CD8-positive, alpha-beta memory T cell (primary cell): Measurements from ENCODE around the gene DLX2. TPM values are rescaled to one million over a fixed set of nuclear protein-coding genes. Genes with fewer than 3 reads are reported as not detected.

Experiments
- CTCF ChIA-PET: fragments of 350-600 bp; sonication (Branson Sonifier 250); formaldehyde crosslinking; loops from one replicate; lab custom pipeline; 2021; ENCODE audit warnings: antibody characterized with exemption; lab: Charles Lee
- POLR2A ChIA-PET: fragments of 350-600 bp; sonication (Branson Sonifier 250); formaldehyde crosslinking; loops from one replicate; lab custom pipeline; 2021; ENCODE audit warnings: antibody characterized with exemption; lab: Charles Lee
- DNase-seq, 5 donors: peaks; one replicate each; pipeline versions ENCODE4 v3.0.0 to v3.0.0-alpha.2; 2020 to 2022; ENCODE audit warnings: mixed read lengths in 1 of 5
- H3K27ac ChIP-seq: one replicate; pipeline ENCODE4 v1.7.0; 2013; ENCODE audit warnings: low read depth, mild to moderate bottlenecking, low read length, moderate library complexity
- H3K27me3 ChIP-seq: 2 replicates; pipeline ENCODE4 v1.7.0; 2013; ENCODE audit warnings: low read length, mild to moderate bottlenecking; ENCODE audit not compliant: insufficient read depth, poor library complexity, severe bottlenecking
- H3K36me3 ChIP-seq: 2 replicates; pipeline ENCODE4 v1.7.0; 2013; ENCODE audit warnings: mild to moderate bottlenecking, low read length, moderate library complexity; ENCODE audit not compliant: insufficient read depth
- H3K4me1 ChIP-seq: 2 replicates; pipeline ENCODE4 v1.7.0; 2013; ENCODE audit warnings: mild to moderate bottlenecking, low read length, moderate library complexity; ENCODE audit not compliant: insufficient read depth
- H3K4me3 ChIP-seq: 2 replicates; pipeline ENCODE4 v1.7.0; 2013; ENCODE audit warnings: mild to moderate bottlenecking, low read length
- H3K9me3 ChIP-seq: 2 replicates; pipeline ENCODE4 v1.7.0; 2013; ENCODE audit warnings: mild to moderate bottlenecking, low read length
- H3K27ac Mint-ChIP-seq, 8 donors: one replicate each; pipeline ENCODE4 v1.8.0; 2020 to 2021; ENCODE audit warnings: mixed read lengths in 8 of 8, mild to moderate bottlenecking in 6 of 8, inconsistent platforms in 3 of 8, moderate library complexity in 3 of 8
- H3K27me3 Mint-ChIP-seq, 2 donors: one replicate each; pipeline ENCODE4 v1.8.0; 2020 to 2021; ENCODE audit warnings: mixed read lengths in 2 of 2, mild to moderate bottlenecking in 1 of 2, moderate library complexity in 1 of 2
- H3K36me3 Mint-ChIP-seq, 3 donors: one replicate each; pipeline ENCODE4 v1.8.0; 2020 to 2021; ENCODE audit warnings: mixed read lengths in 3 of 3, inconsistent platforms in 1 of 3, mild to moderate bottlenecking in 1 of 3
- H3K4me1 Mint-ChIP-seq, 3 donors: one replicate each; pipeline ENCODE4 v1.8.0; 2020 to 2021; ENCODE audit warnings: mixed read lengths in 3 of 3, inconsistent platforms in 1 of 3, mild to moderate bottlenecking in 1 of 3
- H3K4me3 Mint-ChIP-seq, 7 donors: one replicate each; pipeline ENCODE4 v1.8.0; 2020 to 2021; ENCODE audit warnings: mixed read lengths in 7 of 7, mild to moderate bottlenecking in 6 of 7, moderate library complexity in 4 of 7, inconsistent platforms in 2 of 7
- H3K9me3 Mint-ChIP-seq, 5 donors: one replicate each; pipeline ENCODE4 v1.8.0; 2020 to 2022; ENCODE audit warnings: mixed read lengths in 5 of 5, mild to moderate bottlenecking in 3 of 5, moderate library complexity in 2 of 5, inconsistent platforms in 1 of 5
- polyA plus RNA-seq: library from polyadenylated mRNA; unstranded; fragments of 300-500 nt; fragmentation: Illumina TruSeq; gene quantifications from one replicate; pipeline ENCODE4 v1.2.3, GENCODE V29; 2021
- total RNA-seq, 2 experiments: library from RNA; stranded (reverse); gene quantifications; one replicate each; pipeline ENCODE4 v1.2.3, GENCODE V29; 2021

DLX2 gene
- total and polyA plus RNA-seq, 3 experiments from 2014 or later, result 0.16 TPM; not detected in 2

GRCh38 chr2:172087780-172088244, 14.9 kb downstream of the DLX2 start:
- no peaks in the 10 kb centered on the region for H3K9me3 ChIP-seq
- H3K27me3 Mint-ChIP-seq, result peaks cover 98% of the 10 kb centered on the region in 2 donors
- H3K27ac ChIP-seq, result no peak overlapping the region
- H3K36me3 Mint-ChIP-seq, result no peaks in the 10 kb centered on the region
- peak overlapping the region in 6 of 7 donors; percentile 54 to 87 (median 72) for H3K4me3 Mint-ChIP-seq
- no peak overlapping the region for H3K4me3 ChIP-seq
- no peaks in the 10 kb centered on the region for H3K36me3 ChIP-seq
- H3K27me3 ChIP-seq, result peaks cover 99% of the 10 kb centered on the region
- peaks cover 56% of the 10 kb centered on the region for H3K4me1 ChIP-seq
- H3K27ac Mint-ChIP-seq, result peak overlapping the region in 6 of 8 donors; percentile 11 to 92 (median 73)
- ChIA-PET CTCF (interaction anchor here (3.0 kb wide), 1 partner anchor 14 kb away, joined by 11 read pairs; no protein-coding TSS in a partner anchor), POLR2A (interaction anchor here (1.0 to 1.3 kb wide), 3 partner anchors 9 to 13 kb away, joined by 3 to 6 read pairs (median 3); no protein-coding TSS in a partner anchor)
- H3K4me1 Mint-ChIP-seq, result peaks cover 45 to 58% (median 55%) of the 10 kb centered on the region in 3 donors
- peaks cover 3 to 45% (median 16%) of the 10 kb centered on the region in 5 donors for H3K9me3 Mint-ChIP-seq
- DNase-seq, result peak in 1 of 5 donors; percentile 16

GRCh38 chr2:172087207-172087779, 15.4 kb downstream of the DLX2 start:
- peaks cover 3 to 43% (median 16%) of the 10 kb centered on the region in 5 donors for H3K9me3 Mint-ChIP-seq
- Histone ChIP-seq H3K36me3 (no peaks in the 10 kb centered on the region), H3K4me3 (no peak overlapping the region), H3K27ac (no peak overlapping the region), H3K9me3 (no peaks in the 10 kb centered on the region), H3K27me3 (peaks cover 99% of the 10 kb centered on the region), H3K4me1 (peaks cover 57% of the 10 kb centered on the region)
- H3K36me3 Mint-ChIP-seq, result no peaks in the 10 kb centered on the region
- peak overlapping the region in 6 of 8 donors; percentile 42 to 92 (median 73) for H3K27ac Mint-ChIP-seq
- POLR2A ChIA-PET, result interaction anchor here (1.0 kb wide), 1 partner anchor 14 kb away, joined by 3 read pairs; no protein-coding TSS in a partner anchor
- peak overlapping the region; percentile 61 to 87 (median 73) for H3K4me3 Mint-ChIP-seq
- H3K27me3 Mint-ChIP-seq, result peaks cover 98% of the 10 kb centered on the region in 2 donors
- H3K4me1 Mint-ChIP-seq, result peaks cover 48 to 60% (median 59%) of the 10 kb centered on the region in 3 donors
- CTCF ChIA-PET, result interaction anchor here (0.8 to 3.0 kb wide), 5 partner anchors 11 to 21 kb away, joined by 3 to 11 read pairs (median 3); no protein-coding TSS in a partner anchor
- DNase-seq, result peak in 1 of 5 donors; percentile 50

- ChIA-PET CTCF (interaction anchor here (0.8 to 3.0 kb wide), 6 partner anchors 10 to 22 kb away, joined by 3 to 11 read pairs (median 3); no protein-coding TSS in a partner anchor), POLR2A (no interaction called here)
- Mint-ChIP-seq H3K9me3 (peaks cover 3 to 41% (median 17%) of the 10 kb centered on the region in 5 donors), H3K36me3 (peaks cover 0 to under 1% (median 0%) of the 10 kb centered on the region in 3 donors), H3K27ac (peak overlapping the region in 6 of 8 donors; percentile 52 to 92 (median 78)), H3K27me3 (peaks cover 98% of the 10 kb centered on the region in 2 donors), H3K4me3 (peak overlapping the region; percentile 61 to 92 (median 80)), H3K4me1 (peaks cover 48 to 61% (median 59%) of the 10 kb centered on the region in 3 donors)
- no peaks in the 10 kb centered on the region for H3K36me3 ChIP-seq
- DNase-seq, result peak; percentile 45 to 71 (median 55)
- H3K4me3 ChIP-seq, result no peak overlapping the region
- peaks cover 57% of the 10 kb centered on the region for H3K4me1 ChIP-seq
- H3K27me3 ChIP-seq, result peaks cover 99% of the 10 kb centered on the region
- no peak overlapping the region for H3K27ac ChIP-seq
- no peaks in the 10 kb centered on the region for H3K9me3 ChIP-seq
Measured at GRCh38 chr2:172086241-172087206, 16.2 kb downstream of the DLX2 start.

GRCh38 chr2:172085460-172086159, 17.1 kb downstream of the DLX2 start, which contains the start of gene DLX1:
Gene DLX1 (plus strand): TSS chr2:172085507. CDS start chr2:172085678, 171 bp downstream.
- Mint-ChIP-seq H3K9me3 (peaks cover 3 to 43% (median 20%) of the 10 kb centered on the region in 5 donors), H3K27me3 (peaks cover 98 to 100% of the 10 kb centered on the region in 2 donors), H3K4me1 (peaks cover 48 to 61% (median 59%) of the 10 kb centered on the region in 3 donors), H3K36me3 (peaks cover 0 to 2% (median 0%) of the 10 kb centered on the region in 3 donors), H3K4me3 (peak within 1 kb of the TSS; percentile 78 to 92 (median 81)), H3K27ac (peak within 1 kb of the TSS in 6 of 8 donors; percentile 31 to 92 (median 76))
- peak in 1 of 5 donors; percentile 11 for DNase-seq
- POLR2A ChIA-PET, result no interaction called here
- CTCF ChIA-PET, result interaction anchor here (0.8 to 2.2 kb wide), 3 partner anchors 10 to 21 kb away, joined by 3 to 9 read pairs (median 3); no protein-coding TSS in a partner anchor
- peak within 1 kb of the TSS; percentile 46 for H3K4me3 ChIP-seq
- H3K9me3 ChIP-seq, result no peaks in the 10 kb centered on the region
- no peaks in the 10 kb centered on the region for H3K36me3 ChIP-seq
- peaks cover 100% of the 10 kb centered on the region for H3K27me3 ChIP-seq
- peaks cover 57% of the 10 kb centered on the region for H3K4me1 ChIP-seq
- H3K27ac ChIP-seq, result peak within 1 kb of the TSS; percentile 71

GRCh38 chr2:172084645-172085459, 17.8 kb downstream of the DLX2 start:
- Mint-ChIP-seq H3K4me3 (peak overlapping the region; percentile 78 to 92 (median 81)), H3K4me1 (peaks cover 48 to 61% (median 59%) of the 10 kb centered on the region in 3 donors), H3K27ac (peak overlapping the region in 5 of 8 donors; percentile 23 to 92 (median 70)), H3K27me3 (peaks cover 98 to 100% of the 10 kb centered on the region in 2 donors), H3K9me3 (peaks cover 3 to 46% (median 25%) of the 10 kb centered on the region in 5 donors), H3K36me3 (peaks cover 0 to 2% (median 0%) of the 10 kb centered on the region in 3 donors)
- no peaks in the 10 kb centered on the region for H3K36me3 ChIP-seq
- DNase-seq, result peak in 4 of 5 donors; percentile 41 to 54 (median 46)
- H3K27ac ChIP-seq, result peak overlapping the region; percentile 71
- peaks cover 100% of the 10 kb centered on the region for H3K27me3 ChIP-seq
- no peaks in the 10 kb centered on the region for H3K9me3 ChIP-seq
- H3K4me1 ChIP-seq, result peaks cover 57% of the 10 kb centered on the region
- ChIA-PET CTCF (interaction anchor here (0.8 to 2.2 kb wide), 3 partner anchors 11 to 21 kb away, joined by 3 to 9 read pairs (median 3); no protein-coding TSS in a partner anchor), POLR2A (no interaction called here)
- H3K4me3 ChIP-seq, result peak overlapping the region; percentile 46

- Histone ChIP-seq H3K9me3 (no peaks in the 10 kb centered on the region), H3K36me3 (no peaks in the 10 kb centered on the region), H3K27me3 (peaks cover 100% of the 10 kb centered on the region), H3K27ac (peak overlapping the region; percentile 71), H3K4me3 (no peak overlapping the region), H3K4me1 (peaks cover 57% of the 10 kb centered on the region)
- ChIA-PET POLR2A (no interaction called here), CTCF (interaction anchor here (1.2 kb wide), 1 partner anchor 11 kb away, joined by 3 read pairs; no protein-coding TSS in a partner anchor)
- Mint-ChIP-seq H3K4me3 (peak overlapping the region; percentile 66 to 92 (median 81)), H3K27me3 (peaks cover 97 to 100% of the 10 kb centered on the region in 2 donors), H3K36me3 (peaks cover 0 to 2% (median 0%) of the 10 kb centered on the region in 3 donors), H3K4me1 (peaks cover 49 to 61% (median 59%) of the 10 kb centered on the region in 3 donors), H3K9me3 (peaks cover 3 to 48% (median 25%) of the 10 kb centered on the region in 5 donors), H3K27ac (peak overlapping the region in 3 of 8 donors; percentile 23 to 92 (median 56))
- no peak for DNase-seq
Measured at GRCh38 chr2:172084395-172084644, 18.4 kb downstream of the DLX2 start.
